GM12874 (cell line): ENCODE data around the gene USE1.

ENCODE experiments used
- CTCF ChIP-seq: IDR thresholded peaks from 2 replicates; pipeline ENCODE4 v1.5.1; 2011; ENCODE audit warnings: low read depth, mild to moderate bottlenecking, control low read depth, low read length, moderate library complexity; ENCODE audit not compliant: insufficient read depth

USE1 gene

GRCh38 chr19:17195106-17195505 is 20.1 kb upstream of the USE1 start:
- TF ChIP-seq CTCF, result no peak

GRCh38 chr19:17196610-17197009 is 18.5 kb upstream of the USE1 start:
- no peak for TF ChIP-seq CTCF

GRCh38 chr19:17197666-17198065 is 17.5 kb upstream of the USE1 start:
- TF ChIP-seq CTCF, result no peak

GRCh38 chr19:17200408-17201079 is 14.6 kb upstream of the USE1 start:
- TF ChIP-seq CTCF, result no peak

GRCh38 chr19:17202249-17202648 is 12.9 kb upstream of the USE1 start:
- TF ChIP-seq CTCF, result no peak

GRCh38 chr19:17202713-17203112 is 12.4 kb upstream of the USE1 start:
- no peak for TF ChIP-seq CTCF

- peak; percentile 80 for TF ChIP-seq CTCF
Measured at GRCh38 chr19:17205237-17206140, 9.7 kb upstream of the USE1 start.
